DOHH2 (cell line): ENCODE results near the gene UBE2F.

Source experiments
- EZH2phosphoT487 ChIP-seq: fragments of 200-600 bp; sonication (generic); IDR thresholded peaks from 2 replicates; pipeline ENCODE4 v1.6.1; 2017; ENCODE audit warnings: borderline replicate concordance, mild to moderate bottlenecking, antibody characterized with exemption, low read length, moderate library complexity, mixed read lengths
- TF ChIP-seq, protein P1 (sequence below): fragments of 200-600 bp; sonication (generic); IDR thresholded peaks from one replicate; pipeline ENCODE4 v1.5.1; 2014; ENCODE audit warnings: antibody characterized with exemption, mild to moderate bottlenecking, low read depth, low read length; ENCODE audit not compliant: poor library complexity, severe bottlenecking

DNA sequence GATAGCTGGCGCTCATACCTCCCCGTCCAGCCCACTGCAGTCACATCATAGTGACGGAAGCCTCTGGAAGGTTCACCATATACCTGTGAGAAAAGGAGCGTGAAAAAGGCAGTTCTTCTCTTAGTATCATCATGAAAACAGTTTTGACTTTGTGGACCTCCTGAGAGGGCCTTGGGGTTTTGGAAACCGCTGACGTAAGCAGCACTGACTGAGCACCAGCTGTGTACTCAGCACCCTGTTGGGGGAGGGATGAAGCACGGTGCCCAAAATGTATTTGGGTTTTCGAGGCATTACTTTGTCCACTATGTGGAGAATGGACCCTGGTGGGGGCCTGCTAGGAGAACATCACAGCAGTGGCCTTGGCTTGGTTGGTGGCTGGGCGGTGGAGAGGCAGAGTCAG, 99.4 kb downstream of the UBE2F start:
- TF ChIP-seq, protein P1, sequence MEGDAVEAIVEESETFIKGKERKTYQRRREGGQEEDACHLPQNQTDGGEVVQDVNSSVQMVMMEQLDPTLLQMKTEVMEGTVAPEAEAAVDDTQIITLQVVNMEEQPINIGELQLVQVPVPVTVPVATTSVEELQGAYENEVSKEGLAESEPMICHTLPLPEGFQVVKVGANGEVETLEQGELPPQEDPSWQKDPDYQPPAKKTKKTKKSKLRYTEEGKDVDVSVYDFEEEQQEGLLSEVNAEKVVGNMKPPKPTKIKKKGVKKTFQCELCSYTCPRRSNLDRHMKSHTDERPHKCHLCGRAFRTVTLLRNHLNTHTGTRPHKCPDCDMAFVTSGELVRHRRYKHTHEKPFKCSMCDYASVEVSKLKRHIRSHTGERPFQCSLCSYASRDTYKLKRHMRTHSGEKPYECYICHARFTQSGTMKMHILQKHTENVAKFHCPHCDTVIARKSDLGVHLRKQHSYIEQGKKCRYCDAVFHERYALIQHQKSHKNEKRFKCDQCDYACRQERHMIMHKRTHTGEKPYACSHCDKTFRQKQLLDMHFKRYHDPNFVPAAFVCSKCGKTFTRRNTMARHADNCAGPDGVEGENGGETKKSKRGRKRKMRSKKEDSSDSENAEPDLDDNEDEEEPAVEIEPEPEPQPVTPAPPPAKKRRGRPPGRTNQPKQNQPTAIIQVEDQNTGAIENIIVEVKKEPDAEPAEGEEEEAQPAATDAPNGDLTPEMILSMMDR: no peak
- TF ChIP-seq EZH2phosphoT487: no peak
